SK-N-SH treated with all-trans-retinoic acid at 6 μM for 48 hours (cell line): Measurements from ENCODE around the gene BEND5.

Experiments
- BACH2 ChIP-seq: fragments of 250-450 bp; sonication (Bioruptor Pico); IDR thresholded peaks from 2 replicates; pipeline ENCODE4 v1.9.0; 2021; ENCODE audit warnings: mild to moderate bottlenecking, borderline replicate concordance
- CSDC2 ChIP-seq: fragments of 250-450 bp; sonication (Bioruptor Pico); IDR thresholded peaks from 2 replicates; pipeline ENCODE4 v1.5.0; 2020; ENCODE audit warnings: mild to moderate bottlenecking, moderate library complexity
- GLIS3 ChIP-seq: fragments of 250-450 bp; sonication (Bioruptor Pico); IDR thresholded peaks from 2 replicates; pipeline ENCODE4 v1.5.0; 2020; ENCODE audit warnings: mild to moderate bottlenecking, moderate library complexity
- PPARA ChIP-seq: fragments of 250-450 bp; sonication (Bioruptor Pico); IDR thresholded peaks from 2 replicates; pipeline ENCODE4 v1.5.0; 2020; ENCODE audit warnings: mild to moderate bottlenecking, borderline replicate concordance
- ZFP3 ChIP-seq: fragments of 250-450 bp; sonication (Bioruptor Pico); IDR thresholded peaks from 2 replicates; pipeline ENCODE4 v1.5.0; 2020; ENCODE audit warnings: mild to moderate bottlenecking, moderate library complexity
- ZFP30 ChIP-seq: fragments of 450-650 bp; formaldehyde crosslinking; IDR thresholded peaks from 2 replicates; pipeline ENCODE4 v1.5.0; 2022; ENCODE audit warnings: mild to moderate bottlenecking, moderate library complexity
- TF ChIP-seq, protein P1 (sequence below): fragments of 250-450 bp; sonication (Bioruptor Pico); IDR thresholded peaks from 2 replicates; pipeline ENCODE4 v1.5.0; 2020; ENCODE audit warnings: mild to moderate bottlenecking, moderate library complexity

GRCh38 chr1:48820491-48820890 is 43.8 kb upstream of the BEND5 start:
- TF ChIP-seq, protein P1, sequence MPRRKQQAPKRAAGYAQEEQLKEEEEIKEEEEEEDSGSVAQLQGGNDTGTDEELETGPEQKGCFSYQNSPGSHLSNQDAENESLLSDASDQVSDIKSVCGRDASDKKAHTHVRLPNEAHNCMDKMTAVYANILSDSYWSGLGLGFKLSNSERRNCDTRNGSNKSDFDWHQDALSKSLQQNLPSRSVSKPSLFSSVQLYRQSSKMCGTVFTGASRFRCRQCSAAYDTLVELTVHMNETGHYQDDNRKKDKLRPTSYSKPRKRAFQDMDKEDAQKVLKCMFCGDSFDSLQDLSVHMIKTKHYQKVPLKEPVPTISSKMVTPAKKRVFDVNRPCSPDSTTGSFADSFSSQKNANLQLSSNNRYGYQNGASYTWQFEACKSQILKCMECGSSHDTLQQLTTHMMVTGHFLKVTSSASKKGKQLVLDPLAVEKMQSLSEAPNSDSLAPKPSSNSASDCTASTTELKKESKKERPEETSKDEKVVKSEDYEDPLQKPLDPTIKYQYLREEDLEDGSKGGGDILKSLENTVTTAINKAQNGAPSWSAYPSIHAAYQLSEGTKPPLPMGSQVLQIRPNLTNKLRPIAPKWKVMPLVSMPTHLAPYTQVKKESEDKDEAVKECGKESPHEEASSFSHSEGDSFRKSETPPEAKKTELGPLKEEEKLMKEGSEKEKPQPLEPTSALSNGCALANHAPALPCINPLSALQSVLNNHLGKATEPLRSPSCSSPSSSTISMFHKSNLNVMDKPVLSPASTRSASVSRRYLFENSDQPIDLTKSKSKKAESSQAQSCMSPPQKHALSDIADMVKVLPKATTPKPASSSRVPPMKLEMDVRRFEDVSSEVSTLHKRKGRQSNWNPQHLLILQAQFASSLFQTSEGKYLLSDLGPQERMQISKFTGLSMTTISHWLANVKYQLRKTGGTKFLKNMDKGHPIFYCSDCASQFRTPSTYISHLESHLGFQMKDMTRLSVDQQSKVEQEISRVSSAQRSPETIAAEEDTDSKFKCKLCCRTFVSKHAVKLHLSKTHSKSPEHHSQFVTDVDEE (CRISPR knock-in tag): no peak
- TF ChIP-seq ZFP3 (CRISPR knock-in tag) (no peak), CSDC2 (no peak), BACH2 (CRISPR knock-in tag) (no peak), GLIS3 (CRISPR knock-in tag) (no peak), ZFP30 (no peak), PPARA (CRISPR knock-in tag) (no peak)
